ENCODE data around the gene NFIA.

DNA sequence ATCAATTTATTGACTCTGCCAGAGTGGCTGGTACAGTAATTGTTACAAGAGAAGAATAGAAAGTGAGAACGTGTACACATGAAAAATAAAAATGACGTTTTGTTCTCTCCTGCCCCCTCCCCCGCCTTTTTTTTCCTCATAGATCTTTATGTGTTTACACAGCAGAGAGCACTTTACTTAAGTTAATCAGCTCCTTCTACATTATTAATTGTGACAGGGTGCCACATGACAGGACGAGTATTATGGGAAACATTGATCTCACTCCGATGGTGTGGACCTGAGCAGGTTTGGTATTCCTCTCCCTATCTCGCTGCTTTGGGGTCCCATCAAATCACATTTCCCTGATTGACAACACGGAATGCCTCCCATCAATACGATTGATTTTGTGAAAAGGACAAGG is 356.9 kb downstream of the NFIA start:
- TF ChIP-seq NR2C2 (IDR thresholded peaks at IDR 0.05; ENCODE audit: borderline replicate concordance, control insufficient read depth, insufficient read length, low read depth) (no peak), RAD21 (IDR thresholded peaks at IDR 0.05; ENCODE audit: insufficient read depth, low read depth, low read length) (no peak), SRF (IDR thresholded peaks at IDR 0.05; ENCODE audit: low read depth in 2 of 2, low read length in 2 of 2) (no peak), KDM1A (IDR thresholded peaks at IDR 0.05; ENCODE audit: borderline replicate concordance) (no peak), POLR2AphosphoS2 (IDR thresholded peaks at IDR 0.05; ENCODE audit: low read depth, low read length) (no peak), EP300 (IDR thresholded peaks at IDR 0.05; ENCODE audit: borderline replicate concordance in 1 of 2, control insufficient read depth in 1 of 2, low read depth in 2 of 2, low read length in 2 of 2) (no peak), CEBPB (IDR thresholded peaks at IDR 0.05; ENCODE audit: borderline replicate concordance in 1 of 2, low read depth in 2 of 2, low read length in 2 of 2) (no peak), IKZF2 (IDR thresholded peaks at IDR 0.05) (no peak), CUX1 (IDR thresholded peaks at IDR 0.05; ENCODE audit: insufficient replicate concordance, low read depth, low read length) (no peak)
- TF ChIP-seq, protein P1, sequence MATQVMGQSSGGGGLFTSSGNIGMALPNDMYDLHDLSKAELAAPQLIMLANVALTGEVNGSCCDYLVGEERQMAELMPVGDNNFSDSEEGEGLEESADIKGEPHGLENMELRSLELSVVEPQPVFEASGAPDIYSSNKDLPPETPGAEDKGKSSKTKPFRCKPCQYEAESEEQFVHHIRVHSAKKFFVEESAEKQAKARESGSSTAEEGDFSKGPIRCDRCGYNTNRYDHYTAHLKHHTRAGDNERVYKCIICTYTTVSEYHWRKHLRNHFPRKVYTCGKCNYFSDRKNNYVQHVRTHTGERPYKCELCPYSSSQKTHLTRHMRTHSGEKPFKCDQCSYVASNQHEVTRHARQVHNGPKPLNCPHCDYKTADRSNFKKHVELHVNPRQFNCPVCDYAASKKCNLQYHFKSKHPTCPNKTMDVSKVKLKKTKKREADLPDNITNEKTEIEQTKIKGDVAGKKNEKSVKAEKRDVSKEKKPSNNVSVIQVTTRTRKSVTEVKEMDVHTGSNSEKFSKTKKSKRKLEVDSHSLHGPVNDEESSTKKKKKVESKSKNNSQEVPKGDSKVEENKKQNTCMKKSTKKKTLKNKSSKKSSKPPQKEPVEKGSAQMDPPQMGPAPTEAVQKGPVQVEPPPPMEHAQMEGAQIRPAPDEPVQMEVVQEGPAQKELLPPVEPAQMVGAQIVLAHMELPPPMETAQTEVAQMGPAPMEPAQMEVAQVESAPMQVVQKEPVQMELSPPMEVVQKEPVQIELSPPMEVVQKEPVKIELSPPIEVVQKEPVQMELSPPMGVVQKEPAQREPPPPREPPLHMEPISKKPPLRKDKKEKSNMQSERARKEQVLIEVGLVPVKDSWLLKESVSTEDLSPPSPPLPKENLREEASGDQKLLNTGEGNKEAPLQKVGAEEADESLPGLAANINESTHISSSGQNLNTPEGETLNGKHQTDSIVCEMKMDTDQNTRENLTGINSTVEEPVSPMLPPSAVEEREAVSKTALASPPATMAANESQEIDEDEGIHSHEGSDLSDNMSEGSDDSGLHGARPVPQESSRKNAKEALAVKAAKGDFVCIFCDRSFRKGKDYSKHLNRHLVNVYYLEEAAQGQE (IDR thresholded peaks at IDR 0.05; ENCODE audit: low read depth, low read length): no peak
- TF ChIP-seq, protein P2, sequence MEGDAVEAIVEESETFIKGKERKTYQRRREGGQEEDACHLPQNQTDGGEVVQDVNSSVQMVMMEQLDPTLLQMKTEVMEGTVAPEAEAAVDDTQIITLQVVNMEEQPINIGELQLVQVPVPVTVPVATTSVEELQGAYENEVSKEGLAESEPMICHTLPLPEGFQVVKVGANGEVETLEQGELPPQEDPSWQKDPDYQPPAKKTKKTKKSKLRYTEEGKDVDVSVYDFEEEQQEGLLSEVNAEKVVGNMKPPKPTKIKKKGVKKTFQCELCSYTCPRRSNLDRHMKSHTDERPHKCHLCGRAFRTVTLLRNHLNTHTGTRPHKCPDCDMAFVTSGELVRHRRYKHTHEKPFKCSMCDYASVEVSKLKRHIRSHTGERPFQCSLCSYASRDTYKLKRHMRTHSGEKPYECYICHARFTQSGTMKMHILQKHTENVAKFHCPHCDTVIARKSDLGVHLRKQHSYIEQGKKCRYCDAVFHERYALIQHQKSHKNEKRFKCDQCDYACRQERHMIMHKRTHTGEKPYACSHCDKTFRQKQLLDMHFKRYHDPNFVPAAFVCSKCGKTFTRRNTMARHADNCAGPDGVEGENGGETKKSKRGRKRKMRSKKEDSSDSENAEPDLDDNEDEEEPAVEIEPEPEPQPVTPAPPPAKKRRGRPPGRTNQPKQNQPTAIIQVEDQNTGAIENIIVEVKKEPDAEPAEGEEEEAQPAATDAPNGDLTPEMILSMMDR (IDR thresholded peaks at IDR 0.05 in 2 of 3, conservative IDR thresholded peaks at IDR 0.05 in 1 of 3; ENCODE audit: control insufficient read depth in 2 of 3, extremely low read depth in 1 of 3, insufficient read depth in 1 of 3, low read depth in 3 of 3, low read length in 3 of 3): no peak
- TF ChIP-seq, protein P3, sequence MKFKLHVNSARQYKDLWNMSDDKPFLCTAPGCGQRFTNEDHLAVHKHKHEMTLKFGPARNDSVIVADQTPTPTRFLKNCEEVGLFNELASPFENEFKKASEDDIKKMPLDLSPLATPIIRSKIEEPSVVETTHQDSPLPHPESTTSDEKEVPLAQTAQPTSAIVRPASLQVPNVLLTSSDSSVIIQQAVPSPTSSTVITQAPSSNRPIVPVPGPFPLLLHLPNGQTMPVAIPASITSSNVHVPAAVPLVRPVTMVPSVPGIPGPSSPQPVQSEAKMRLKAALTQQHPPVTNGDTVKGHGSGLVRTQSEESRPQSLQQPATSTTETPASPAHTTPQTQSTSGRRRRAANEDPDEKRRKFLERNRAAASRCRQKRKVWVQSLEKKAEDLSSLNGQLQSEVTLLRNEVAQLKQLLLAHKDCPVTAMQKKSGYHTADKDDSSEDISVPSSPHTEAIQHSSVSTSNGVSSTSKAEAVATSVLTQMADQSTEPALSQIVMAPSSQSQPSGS (IDR thresholded peaks at IDR 0.05; ENCODE audit: low read length): no peak

Measured in GM12878 (cell line).